ENCODE measurements around the gene INPP5J.
"Not testable (repeated sequence)": the region's sequence is repeated elsewhere in the genome, so short reads cannot be mapped to it uniquely, and the experiment has no call there.

The INPP5J gene

DNA sequence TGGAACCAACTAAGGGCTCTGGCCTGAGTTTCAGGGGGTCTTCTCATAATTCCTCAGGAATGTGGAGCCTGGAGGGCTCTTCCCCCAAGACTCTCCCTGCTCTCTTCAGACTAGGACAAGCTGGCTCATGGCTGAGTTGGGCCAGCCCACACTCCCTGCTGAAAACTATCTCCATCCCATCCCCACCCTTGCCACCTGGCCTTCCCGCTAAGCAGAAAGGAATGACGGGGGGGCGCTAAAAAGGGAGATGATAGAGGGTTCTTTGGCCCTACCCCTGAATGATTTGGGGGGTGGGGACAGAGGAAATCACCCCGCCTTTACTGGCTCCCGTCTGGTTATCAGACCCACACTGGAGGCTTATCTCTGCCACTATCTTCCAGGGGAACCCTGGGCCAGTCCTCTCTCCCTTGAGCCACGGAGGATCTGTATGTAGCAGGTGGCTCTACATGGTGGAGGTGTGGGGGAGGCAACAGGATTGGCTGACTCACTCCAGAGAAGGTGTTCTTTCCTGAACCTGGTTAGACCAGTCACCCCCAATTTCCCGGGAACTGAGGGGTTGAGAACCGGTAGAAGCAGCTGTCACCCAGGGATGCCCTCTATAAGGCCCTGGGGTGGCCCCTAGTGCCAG lies 35.9 kb upstream of the INPP5J start:
- no peak for DNase-seq (ENCODE audit: low read depth)

GRCh38 chr22:31087744-31088215 lies 35.0 kb upstream of the INPP5J start:
- DNase-seq (ENCODE audit: low read depth): no peak

DNA sequence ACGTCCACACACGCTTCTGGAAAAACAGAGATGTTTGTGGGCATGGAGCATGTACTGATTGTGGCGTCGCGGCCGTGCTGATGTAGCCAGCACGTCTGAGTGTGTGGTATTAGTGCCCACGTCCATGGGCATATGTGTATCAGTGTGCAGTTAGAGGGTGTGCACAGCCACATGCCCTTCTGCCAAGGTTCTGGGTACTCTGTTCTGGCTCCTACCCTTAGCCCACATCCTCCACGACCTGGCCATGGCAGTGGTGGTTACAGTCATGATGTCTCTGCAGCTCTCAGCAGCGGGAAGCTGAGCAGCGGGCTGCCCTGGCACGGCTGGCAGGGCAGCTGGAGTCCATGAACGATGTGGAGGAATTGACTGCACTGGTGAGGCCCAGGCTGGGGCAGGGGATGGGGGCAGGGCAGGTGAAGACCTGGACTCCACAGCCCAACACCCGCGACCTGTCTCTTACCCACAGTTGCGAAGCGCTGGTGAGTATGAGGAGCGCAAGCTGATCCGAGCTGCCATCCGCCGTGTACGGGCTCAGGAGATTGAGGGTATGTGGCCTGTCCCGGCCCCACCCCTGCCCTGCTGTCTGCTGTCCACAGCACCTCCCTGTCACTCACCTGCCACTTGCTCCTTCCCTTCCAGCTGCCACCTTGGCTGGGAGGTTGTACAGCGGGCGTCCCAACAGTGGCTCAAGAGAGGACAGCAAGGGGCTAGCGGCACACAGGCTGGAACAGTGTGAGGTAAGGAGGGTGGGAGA lies 34.4 kb upstream of the INPP5J start:
- DNase-seq (ENCODE audit: low read depth): no peak

GRCh38 chr22:31089160-31090100 lies 33.3 kb upstream of the INPP5J start:
- DNase-seq (ENCODE audit: low read depth): no peak

DNA sequence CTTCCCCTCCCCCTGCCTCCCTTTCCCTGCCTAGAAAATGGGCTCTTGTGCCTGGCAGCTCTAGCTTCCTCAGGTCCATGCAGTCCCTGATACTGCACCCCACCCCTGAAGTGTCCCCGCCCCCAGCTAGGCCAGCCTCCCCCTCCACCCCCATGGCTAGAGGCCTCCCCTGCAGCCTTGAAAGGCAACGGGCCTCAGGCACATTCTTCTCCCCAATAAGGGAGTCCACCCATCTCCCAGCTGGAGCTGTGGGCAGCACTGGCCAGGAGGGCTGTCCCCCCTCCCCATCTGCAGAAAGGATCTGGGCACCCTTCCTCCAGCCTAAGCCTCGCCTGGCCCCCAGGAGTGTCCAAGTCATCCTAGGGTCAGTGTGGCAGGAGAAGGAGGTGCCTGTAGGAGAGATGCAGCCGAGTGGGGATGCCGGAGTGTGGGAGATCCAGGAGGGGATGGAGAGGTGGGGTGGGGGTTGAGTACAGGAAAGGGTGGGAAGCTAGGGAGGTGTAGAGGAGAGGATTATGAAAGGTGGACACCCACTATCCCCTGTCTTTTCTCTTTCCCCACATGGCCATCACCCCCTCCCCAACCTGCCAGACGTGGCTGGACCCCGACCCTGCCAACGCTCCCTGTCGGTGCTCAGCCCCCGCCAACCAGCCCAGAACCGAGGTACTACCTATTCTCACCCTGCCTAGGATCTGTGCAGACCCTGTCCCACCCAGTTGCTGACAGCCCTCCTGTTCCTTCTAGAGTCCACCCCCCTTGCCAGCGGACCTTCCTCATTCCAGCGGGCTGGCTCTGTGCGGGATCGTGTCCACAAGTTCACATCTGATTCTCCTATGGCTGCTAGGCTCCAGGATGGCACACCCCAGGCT lies 32.3 kb upstream of the INPP5J start:
- no peak for DNase-seq (ENCODE audit: low read depth)

GRCh38 chr22:31091106-31091975 lies 31.4 kb upstream of the INPP5J start:
- no peak for DNase-seq (ENCODE audit: low read depth)

DNA sequence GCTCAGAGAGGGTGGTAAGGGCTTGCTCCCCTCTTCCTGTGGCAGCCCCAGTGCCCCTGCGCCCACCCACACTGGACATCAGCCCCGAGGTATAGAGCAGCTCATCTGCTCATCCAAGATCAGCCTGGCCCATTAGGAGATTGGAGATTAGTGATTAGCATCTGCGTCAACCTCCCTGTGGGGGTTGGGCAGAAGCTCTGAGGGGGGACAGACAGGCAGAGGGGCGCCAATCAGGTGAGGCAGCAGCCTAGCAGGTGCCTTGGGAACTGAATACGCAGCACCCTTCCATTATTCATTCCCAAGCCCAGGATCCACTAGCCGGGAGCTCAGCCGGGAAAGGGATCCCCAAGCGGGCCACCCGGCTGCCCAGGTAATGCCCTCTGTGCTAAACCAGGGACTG lies 30.6 kb upstream of the INPP5J start:
- no peak for DNase-seq (ENCODE audit: low read depth)

GRCh38 chr22:31093086-31093850 lies 29.5 kb upstream of the INPP5J start:
- no peak for DNase-seq (ENCODE audit: low read depth)

DNA sequence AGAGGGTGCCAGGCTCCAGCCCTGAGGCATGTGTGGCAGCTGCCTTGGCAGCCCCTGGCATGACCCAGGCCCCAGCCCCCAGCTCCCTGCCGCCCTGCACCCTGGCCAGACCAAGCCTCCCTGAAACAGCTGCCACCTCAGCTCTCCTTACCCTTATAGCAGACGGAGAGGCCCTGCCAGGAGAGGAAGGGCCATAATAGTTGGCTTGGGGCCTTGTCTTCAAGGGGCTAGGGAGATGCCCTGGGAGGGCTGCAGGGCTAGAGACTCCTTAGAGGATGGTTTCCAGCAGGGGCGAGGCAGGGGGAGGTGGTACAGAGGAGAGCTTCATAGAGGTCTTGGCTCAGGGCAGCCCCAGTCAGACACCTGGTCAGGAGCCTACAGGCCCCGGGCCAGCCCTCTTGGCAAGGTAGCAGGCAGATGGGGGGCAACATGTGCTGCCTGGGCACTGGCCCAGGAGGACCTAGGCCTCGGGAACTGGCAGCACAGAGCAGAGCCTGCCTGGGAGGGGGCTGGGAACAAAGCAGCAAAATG lies 28.7 kb upstream of the INPP5J start:
- DNase-seq (ENCODE audit: low read depth): no peak

DNA sequence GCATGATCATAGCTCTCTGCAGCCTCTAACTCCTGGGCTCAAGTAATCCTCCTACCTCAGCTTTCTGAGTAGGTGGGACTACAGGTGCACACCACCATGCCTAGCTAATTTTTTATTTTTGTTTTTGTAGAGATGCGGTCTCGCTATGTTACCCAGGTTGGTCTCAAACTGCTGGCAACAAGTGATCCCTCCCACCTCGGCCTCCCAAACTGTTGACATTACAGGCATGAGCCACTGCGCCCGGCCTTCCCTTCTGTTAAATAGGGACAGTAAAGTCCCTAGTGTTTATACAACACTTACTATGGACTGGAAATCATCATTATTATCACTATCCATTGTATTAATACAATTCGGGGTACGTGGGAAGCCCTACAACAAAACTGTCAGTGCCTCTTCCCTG lies 28.0 kb upstream of the INPP5J start:
- DNase-seq (ENCODE audit: low read depth): no peak

DNA sequence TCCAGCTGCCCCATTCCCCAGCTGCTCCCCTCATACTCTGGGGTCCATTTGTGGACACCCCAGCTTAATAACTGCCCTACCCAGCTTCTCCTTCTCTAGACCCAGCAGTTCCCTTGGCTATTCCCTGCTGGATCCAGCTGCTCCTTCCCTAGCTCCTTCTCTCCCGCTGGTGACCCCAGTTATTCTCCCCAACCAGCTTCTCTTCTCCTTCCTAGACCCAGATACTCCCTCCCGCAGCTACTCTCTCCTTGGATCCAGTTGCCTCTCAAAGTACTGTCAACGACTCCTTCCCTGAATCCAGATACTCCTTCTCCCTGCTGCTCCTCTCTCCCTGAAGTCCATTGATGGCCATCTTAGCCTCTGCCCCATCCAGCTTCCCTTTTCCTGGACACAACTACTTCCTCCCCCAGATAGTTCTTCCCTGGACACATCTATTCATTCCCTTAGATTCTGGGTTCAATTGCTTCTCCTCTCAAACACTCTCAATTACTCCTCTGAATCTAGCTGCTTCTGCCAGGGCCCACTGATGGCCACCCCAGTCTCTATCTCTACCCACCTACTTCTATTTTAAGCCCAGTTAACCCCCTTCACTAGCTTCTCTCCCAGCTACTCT lies 27.0 kb upstream of the INPP5J start:
- DNase-seq (ENCODE audit: low read depth): no peak

DNA sequence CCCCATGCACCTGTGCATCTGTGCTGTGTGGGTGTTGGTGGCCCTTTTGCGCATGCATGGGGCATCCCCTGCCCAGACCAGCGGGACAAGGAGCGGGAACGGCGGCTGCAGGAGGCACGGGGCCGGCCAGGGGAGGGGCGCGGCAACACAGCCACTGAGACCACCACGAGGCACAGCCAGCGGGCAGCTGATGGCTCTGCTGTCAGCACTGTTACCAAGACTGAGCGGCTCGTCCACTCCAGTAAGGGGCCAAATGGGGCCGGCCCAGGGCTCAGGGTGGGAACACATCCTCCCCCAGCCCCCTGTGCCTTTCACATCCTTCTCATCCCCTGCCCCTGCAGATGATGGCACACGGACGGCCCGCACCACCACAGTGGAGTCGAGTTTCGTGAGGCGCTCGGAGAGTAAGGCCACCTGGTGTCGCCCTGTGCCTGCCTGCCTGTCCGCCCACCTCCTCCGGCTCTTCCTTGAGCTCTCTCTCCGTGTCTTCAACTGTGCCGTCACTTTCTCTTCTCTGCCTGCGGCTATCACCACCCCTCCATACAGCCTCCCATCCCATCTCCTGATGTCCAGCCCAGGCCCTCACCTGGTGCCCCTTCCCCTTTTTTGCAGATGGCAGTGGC lies 26.0 kb upstream of the INPP5J start:
- no peak for DNase-seq (ENCODE audit: low read depth)

- not testable (repeated sequence) for DNase-seq (ENCODE audit: low read depth)
These were observed 25.2 kb upstream of the INPP5J start for GRCh38 chr22:31097539-31097938.

- DNase-seq (ENCODE audit: low read depth): no peak
These were observed 24.7 kb upstream of the INPP5J start for GRCh38 chr22:31097941-31098631.

GRCh38 chr22:31098632-31099110 lies 24.1 kb upstream of the INPP5J start:
- no peak for DNase-seq (ENCODE audit: low read depth)

- DNase-seq (ENCODE audit: low read depth): no peak
These were observed 23.4 kb upstream of the INPP5J start for GRCh38 chr22:31099386-31099785.

DNA sequence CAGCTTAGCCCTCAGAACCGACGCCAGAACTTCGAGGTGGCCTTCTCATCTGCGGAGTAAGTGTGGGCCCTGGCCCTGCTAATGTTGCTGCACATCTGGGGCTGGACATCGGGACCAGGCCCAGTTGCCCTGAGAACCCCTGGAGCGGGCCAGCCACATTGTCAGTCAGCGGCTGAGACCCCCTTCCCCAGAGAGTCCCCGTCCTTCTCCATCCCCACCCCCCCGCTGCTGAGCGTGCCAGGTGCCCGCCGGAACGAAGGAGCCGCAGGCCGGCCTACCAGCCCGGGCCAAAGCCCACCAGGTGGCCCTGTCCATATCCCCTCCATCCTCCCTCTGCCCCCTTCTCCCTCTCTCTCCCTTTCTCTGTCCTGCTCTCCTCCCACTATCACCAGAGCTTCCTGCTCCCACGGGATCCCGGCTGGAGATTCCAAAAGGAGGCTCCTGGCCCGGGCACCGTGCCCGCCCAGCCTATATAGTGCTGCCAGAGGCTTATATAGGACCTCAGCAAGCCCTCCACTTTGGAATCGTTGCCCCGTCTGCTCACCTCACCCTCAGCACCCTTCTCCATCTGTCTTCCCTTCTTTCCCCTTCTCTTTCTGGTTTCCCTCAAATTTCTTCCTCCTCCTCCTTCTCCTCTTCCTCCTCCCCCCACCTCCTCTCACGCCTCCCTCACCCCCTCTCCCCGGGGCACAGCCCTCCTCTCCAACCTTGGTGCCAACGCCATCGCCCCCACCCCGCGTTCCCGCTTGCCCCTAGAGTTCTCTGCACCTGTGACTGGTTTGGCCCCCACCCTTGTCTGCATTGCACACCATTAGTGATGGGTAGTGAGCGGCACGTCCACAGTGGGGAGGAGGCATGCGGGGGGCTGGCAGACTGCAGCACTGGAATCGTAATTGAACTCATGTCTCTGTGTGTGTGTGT lies 22.7 kb upstream of the INPP5J start:
- no peak for DNase-seq (ENCODE audit: low read depth)
